Activated T-helper 2 cell treated with anti-CD3 and anti-CD28 coated beads, Interferon-gamma antibody, Interleukin-2, Interleukin-4, amounts not matched to agents 10 μg/mL and 5 μg/mL and 100 μg/mL, durations not matched to agents 14 hours and 24 hours and 36 hours (primary cell): Measurements from ENCODE around the gene HIBADH. TPM values are rescaled to one million over a fixed set of nuclear protein-coding genes. Genes with fewer than 3 reads are reported as not detected.

Experiments used
- DNase-seq: peaks from one replicate; pipeline ENCODE4 v3.0.0; 2021; ENCODE audit warnings: low spot score
- H3K27ac Mint-ChIP-seq: one replicate; pipeline ENCODE4 v1.8.0; 2021; ENCODE audit warnings: mixed read lengths
- H3K27me3 Mint-ChIP-seq: one replicate; pipeline ENCODE4 v1.8.0; 2021; ENCODE audit warnings: low read depth, mixed read lengths
- H3K36me3 Mint-ChIP-seq: one replicate; pipeline ENCODE4 v1.8.0; 2021; ENCODE audit warnings: low read depth, mixed read lengths
- H3K4me1 Mint-ChIP-seq: one replicate; pipeline ENCODE4 v1.8.0; 2021; ENCODE audit warnings: low read depth, mixed read lengths
- H3K4me3 Mint-ChIP-seq: one replicate; pipeline ENCODE4 v1.8.0; 2021; ENCODE audit warnings: low read depth, mild to moderate bottlenecking, moderate library complexity, mixed read lengths
- H3K9me3 Mint-ChIP-seq: one replicate; pipeline ENCODE4 v1.8.0; 2021; ENCODE audit warnings: mixed read lengths
- intact Hi-C: fragments of 100-400 bp; cut with micrococcal nuclease; formaldehyde crosslinking; loops from one replicate; pipeline ENCODE4 v1.15.1; 2023
- total RNA-seq: library from RNA; stranded (reverse); gene quantifications from 2 replicates; pipeline ENCODE4 v1.2.3, GENCODE V29; 2022

HIBADH gene
- total RNA-seq, 1 donor from 2014 or later: 23.1 TPM

GRCh38 chr7:27576360-27576944 is 86.2 kb downstream of the HIBADH start:
- Mint-ChIP-seq H3K27me3 (peaks cover 7% of the 10 kb centered on the region), H3K36me3 (no peaks in the 10 kb centered on the region), H3K27ac (no peak overlapping the region), H3K9me3 (no peaks in the 10 kb centered on the region), H3K4me1 (no peaks in the 10 kb centered on the region), H3K4me3 (no peak overlapping the region)
- intact Hi-C loops: loop anchor here (5.0 kb wide), 1 partner anchor 364 kb away; no protein-coding TSS in a partner anchor
- DNase-seq: no peak

- no peak for DNase-seq
- Mint-ChIP-seq H3K36me3 (no peaks in the 10 kb centered on the region), H3K27me3 (peaks cover 5% of the 10 kb centered on the region), H3K27ac (no peak overlapping the region), H3K4me1 (no peaks in the 10 kb centered on the region), H3K4me3 (no peak overlapping the region), H3K9me3 (no peaks in the 10 kb centered on the region)
- intact Hi-C loops: loop anchor here (5.0 kb wide), 1 partner anchor 363 kb away; no protein-coding TSS in a partner anchor
These were observed 87.1 kb downstream of the HIBADH start for GRCh38 chr7:27575613-27576012.

- Mint-ChIP-seq H3K27ac (no peak overlapping the region), H3K36me3 (no peaks in the 10 kb centered on the region), H3K9me3 (peaks cover 7% of the 10 kb centered on the region), H3K4me3 (no peak overlapping the region), H3K27me3 (no peaks in the 10 kb centered on the region), H3K4me1 (no peaks in the 10 kb centered on the region)
- no peak for DNase-seq
- intact Hi-C loops: no loop called here
These were observed 93.6 kb downstream of the HIBADH start for GRCh38 chr7:27569106-27569505.

- intact Hi-C loops: no loop called here
- Mint-ChIP-seq H3K27me3 (no peaks in the 10 kb centered on the region), H3K4me3 (no peak overlapping the region), H3K9me3 (peaks cover 7% of the 10 kb centered on the region), H3K4me1 (no peaks in the 10 kb centered on the region), H3K27ac (no peak overlapping the region), H3K36me3 (no peaks in the 10 kb centered on the region)
- no peak for DNase-seq
These were observed 95.4 kb downstream of the HIBADH start for GRCh38 chr7:27567266-27567665.

GRCh38 chr7:27564881-27565482 is 97.7 kb downstream of the HIBADH start:
- Mint-ChIP-seq H3K9me3 (peaks cover 7% of the 10 kb centered on the region), H3K36me3 (no peaks in the 10 kb centered on the region), H3K4me1 (no peaks in the 10 kb centered on the region), H3K27me3 (no peaks in the 10 kb centered on the region), H3K27ac (no peak overlapping the region), H3K4me3 (no peak overlapping the region)
- DNase-seq: no peak
- intact Hi-C loops: no loop called here

GRCh38 chr7:27560706-27561235 is 101.9 kb downstream of the HIBADH start:
- Mint-ChIP-seq H3K36me3 (no peaks in the 10 kb centered on the region), H3K27me3 (no peaks in the 10 kb centered on the region), H3K27ac (no peak overlapping the region), H3K9me3 (no peaks in the 10 kb centered on the region), H3K4me3 (no peak overlapping the region), H3K4me1 (no peaks in the 10 kb centered on the region)
- intact Hi-C loops: no loop called here
- no peak for DNase-seq

- Mint-ChIP-seq H3K36me3 (no peaks in the 10 kb centered on the region), H3K4me3 (no peak overlapping the region), H3K9me3 (no peaks in the 10 kb centered on the region), H3K27ac (no peak overlapping the region), H3K27me3 (no peaks in the 10 kb centered on the region), H3K4me1 (no peaks in the 10 kb centered on the region)
- DNase-seq: no peak
- intact Hi-C loops: no loop called here
These were observed 107.0 kb downstream of the HIBADH start for GRCh38 chr7:27555670-27556069.

- intact Hi-C loops: no loop called here
- H3K27me3 Mint-ChIP-seq: no peaks in the 10 kb centered on the region
- no peak overlapping the region for H3K4me3 Mint-ChIP-seq
- no peaks in the 10 kb centered on the region for H3K36me3 Mint-ChIP-seq
- no peak for DNase-seq
- no peak overlapping the region for H3K27ac Mint-ChIP-seq
- no peaks in the 10 kb centered on the region for H3K9me3 Mint-ChIP-seq
- no peaks in the 10 kb centered on the region for H3K4me1 Mint-ChIP-seq
These were observed 107.9 kb downstream of the HIBADH start for GRCh38 chr7:27554826-27555225.

- no peak for DNase-seq
- Mint-ChIP-seq H3K27me3 (no peaks in the 10 kb centered on the region), H3K9me3 (no peaks in the 10 kb centered on the region), H3K4me3 (no peak overlapping the region), H3K4me1 (no peaks in the 10 kb centered on the region), H3K27ac (no peak overlapping the region), H3K36me3 (no peaks in the 10 kb centered on the region)
- intact Hi-C loops: no loop called here
These were observed 109.4 kb downstream of the HIBADH start for GRCh38 chr7:27553273-27553672.

- no peak for DNase-seq
- Mint-ChIP-seq H3K4me3 (no peak overlapping the region), H3K27me3 (no peaks in the 10 kb centered on the region), H3K27ac (no peak overlapping the region), H3K9me3 (no peaks in the 10 kb centered on the region), H3K36me3 (no peaks in the 10 kb centered on the region), H3K4me1 (no peaks in the 10 kb centered on the region)
- intact Hi-C loops: no loop called here
These were observed 110.8 kb downstream of the HIBADH start for GRCh38 chr7:27551803-27552400.

- intact Hi-C loops: no loop called here
- no peak overlapping the region for H3K27ac Mint-ChIP-seq
- no peaks in the 10 kb centered on the region for H3K4me1 Mint-ChIP-seq
- no peak overlapping the region for H3K4me3 Mint-ChIP-seq
- no peak for DNase-seq
- no peaks in the 10 kb centered on the region for H3K36me3 Mint-ChIP-seq
- no peaks in the 10 kb centered on the region for H3K27me3 Mint-ChIP-seq
- H3K9me3 Mint-ChIP-seq: no peaks in the 10 kb centered on the region
These were observed 113.1 kb downstream of the HIBADH start for GRCh38 chr7:27549606-27550005.

- intact Hi-C loops: no loop called here
- Mint-ChIP-seq H3K27ac (no peak overlapping the region), H3K9me3 (no peaks in the 10 kb centered on the region), H3K4me1 (no peaks in the 10 kb centered on the region), H3K27me3 (no peaks in the 10 kb centered on the region), H3K4me3 (no peak overlapping the region), H3K36me3 (no peaks in the 10 kb centered on the region)
- DNase-seq: no peak
These were observed 114.4 kb downstream of the HIBADH start for GRCh38 chr7:27548304-27548703.

- no peak for DNase-seq
- intact Hi-C loops: no loop called here
These were observed 115.3 kb downstream of the HIBADH start for GRCh38 chr7:27547401-27547800.

More at GRCh38 chr7:27547401-27547800, 115.3 kb downstream of the HIBADH start:
- Mint-ChIP-seq H3K27me3 (no peaks in the 10 kb centered on the region), H3K4me1 (no peaks in the 10 kb centered on the region), H3K36me3 (peaks cover 8% of the 10 kb centered on the region), H3K4me3 (no peak overlapping the region), H3K9me3 (no peaks in the 10 kb centered on the region), H3K27ac (no peak overlapping the region)
